ENCODE measurements around the gene TNFRSF13B. TPM values are rescaled to one million over a fixed set of nuclear protein-coding genes. Genes with fewer than 3 reads are reported as not detected.
"Not testable (repeated sequence)": the region's sequence is repeated elsewhere in the genome, so short reads cannot be mapped to it uniquely, and the experiment has no call there.

The TNFRSF13B gene
- total RNA-seq, 1 experiment from 2014 or later = not detected

- DNase-seq = no peak
- H3K9me3 ChIP-seq (replicated peaks) = no peaks in the 10 kb centered on the region; the same call in none of the 2 replicates
- H3K36me3 ChIP-seq = no peaks in the 10 kb centered on the region
- no peaks in the 10 kb centered on the region; the same call in 1 of the 2 replicates for H3K27me3 ChIP-seq
- 0 out of 2 replicates have a peak, but pooled peaks cover under 1% of the 10 kb centered on the region for H3K4me1 ChIP-seq
- no peak overlapping the region for H3K4me3 ChIP-seq
- H3K27ac ChIP-seq = no peak overlapping the region
These were observed 66.2 kb downstream of the TNFRSF13B start for GRCh38 chr17:16905593-16906191.

GRCh38 chr17:16903070-16903469 lies 68.8 kb downstream of the TNFRSF13B start:
- not testable (repeated sequence) for H3K27ac ChIP-seq; H3K4me1 ChIP-seq; DNase-seq; H3K27me3 ChIP-seq; H3K9me3 ChIP-seq (replicated peaks); H3K4me3 ChIP-seq; H3K36me3 ChIP-seq

- H3K36me3 ChIP-seq = no peaks in the 10 kb centered on the region
- H3K27ac ChIP-seq = no peak overlapping the region
- no peaks in the 10 kb centered on the region for H3K27me3 ChIP-seq
- H3K4me1 ChIP-seq = no peaks in the 10 kb centered on the region
- H3K4me3 ChIP-seq = no peak overlapping the region
- no peak for DNase-seq
- H3K9me3 ChIP-seq (replicated peaks) = no peaks in the 10 kb centered on the region; the same call in none of the 2 replicates
These were observed 71.5 kb downstream of the TNFRSF13B start for GRCh38 chr17:16900288-16900882.

GRCh38 chr17:16897211-16897896 lies 74.6 kb downstream of the TNFRSF13B start:
- not testable (repeated sequence) for H3K27ac ChIP-seq; H3K27me3 ChIP-seq; DNase-seq; H3K4me1 ChIP-seq; H3K4me3 ChIP-seq; H3K36me3 ChIP-seq; H3K9me3 ChIP-seq (replicated peaks)

- peak in 1 of 2 experiments; percentile 3 for DNase-seq
- not testable (repeated sequence) for H3K27ac ChIP-seq; H3K36me3 ChIP-seq; H3K4me1 ChIP-seq; H3K9me3 ChIP-seq (replicated peaks); H3K4me3 ChIP-seq; H3K27me3 ChIP-seq
These were observed 75.7 kb downstream of the TNFRSF13B start for GRCh38 chr17:16896235-16896634.

GRCh38 chr17:16893527-16893926 lies 78.4 kb downstream of the TNFRSF13B start:
- DNase-seq = not testable (repeated sequence)

GRCh38 chr17:16892876-16893454 lies 79.0 kb downstream of the TNFRSF13B start:
- H3K9me3 ChIP-seq (replicated peaks); H3K4me1 ChIP-seq; H3K27ac ChIP-seq; DNase-seq; H3K27me3 ChIP-seq; H3K4me3 ChIP-seq; H3K36me3 ChIP-seq: not testable (repeated sequence)

More at GRCh38 chr17:16893527-16893926, 78.4 kb downstream of the TNFRSF13B start:
- not testable (repeated sequence) for H3K27me3 ChIP-seq; H3K27ac ChIP-seq; H3K4me3 ChIP-seq; H3K4me1 ChIP-seq; H3K36me3 ChIP-seq; H3K9me3 ChIP-seq (replicated peaks)

GRCh38 chr17:16889088-16889465 lies 82.8 kb downstream of the TNFRSF13B start:
- Histone ChIP-seq H3K4me3 (no peak overlapping the region), H3K9me3 (replicated peaks) (no peaks in the 10 kb centered on the region; the same call in 1 of the 2 replicates), H3K27ac (no peak overlapping the region), H3K4me1 (no peaks in the 10 kb centered on the region), H3K36me3 (no peaks in the 10 kb centered on the region), H3K27me3 (no peaks in the 10 kb centered on the region; the same call in 1 of the 2 replicates)
- peak in 1 of 2 experiments; percentile 3 for DNase-seq

Other genes starting within 250 kb of the TNFRSF13B start
- gene MPRIP, start 70.3 kb upstream of the TNFRSF13B start, total RNA-seq (2014; rRNA removed; shearing (Covaris generic)) = 312 and 334 TPM in 2 replicates
- gene PLD6, start 234.2 kb upstream of the TNFRSF13B start, total RNA-seq (2014; rRNA removed; shearing (Covaris generic)) = 26.0 and 26.2 TPM in 2 replicates

All from SJCRH30 (cell line).